Calu3 (cell line): ENCODE results near the gene CTIF. TPM values are rescaled to one million over a fixed set of nuclear protein-coding genes. Genes with fewer than 3 reads are reported as not detected.

ENCODE experiments used
- BruUV-seq: library from RNA; stranded (reverse); fragments of 400-500 nt; replicated peaks from 2 replicates; lab custom pipeline; 2021; lab: Mats Ljungman, UMichigan
- CTCF ChIA-PET: fragments of 300-600 bp; sonication (Branson Sonifier 250); formaldehyde crosslinking; loops from one replicate; lab custom pipeline; 2022; ENCODE audit warnings: antibody characterized with exemption; lab: Charles Lee
- DNase-seq: peaks from one replicate; pipeline ENCODE4 v3.0.0; 2022
- H3K27ac Mint-ChIP-seq: one replicate; pipeline ENCODE4 v1.8.0; 2022; ENCODE audit warnings: mixed read lengths; ENCODE audit not compliant: unreplicated experiment
- H3K27me3 Mint-ChIP-seq: one replicate; pipeline ENCODE4 v1.8.0; 2022; ENCODE audit warnings: mixed read lengths; ENCODE audit not compliant: unreplicated experiment
- H3K36me3 Mint-ChIP-seq: one replicate; pipeline ENCODE4 v1.8.0; 2022; ENCODE audit warnings: mild to moderate bottlenecking, moderate library complexity, mixed read lengths; ENCODE audit not compliant: insufficient read depth, unreplicated experiment
- H3K4me1 Mint-ChIP-seq: one replicate; pipeline ENCODE4 v1.8.0; 2022; ENCODE audit warnings: mild to moderate bottlenecking, low read depth, mixed read lengths; ENCODE audit not compliant: unreplicated experiment
- H3K4me3 Mint-ChIP-seq: one replicate; pipeline ENCODE4 v1.8.0; 2022; ENCODE audit warnings: mild to moderate bottlenecking, low read depth, moderate library complexity, mixed read lengths; ENCODE audit not compliant: unreplicated experiment
- H3K9me3 Mint-ChIP-seq: one replicate; pipeline ENCODE4 v1.8.0; 2022; ENCODE audit warnings: low read depth, mixed read lengths; ENCODE audit not compliant: unreplicated experiment
- CTCF ChIP-seq: fragments of 200-600 bp; IDR thresholded peaks from one replicate; pipeline ENCODE4 v1.8.0; 2022; ENCODE audit warnings: antibody characterized with exemption; ENCODE audit not compliant: unreplicated experiment
- intact Hi-C: fragments of 100-400 bp; cut with micrococcal nuclease; formaldehyde crosslinking; loops from one replicate; pipeline ENCODE4 v1.10.0; 2022; ENCODE audit not compliant: unreplicated experiment
- total RNA-seq: library from RNA; stranded (reverse); gene quantifications from 2 replicates; pipeline ENCODE4 v1.2.3, GENCODE V29; 2022

Gene CTIF
- total RNA-seq, 1 experiment from 2014 or later = 40.8 TPM

GRCh38 chr18:48884306-48884705 lies 345.5 kb downstream of the CTIF start:
- H3K36me3 Mint-ChIP-seq = no peaks in the 10 kb centered on the region
- CTCF ChIA-PET = no interaction called here
- no peak overlapping the region for H3K27ac Mint-ChIP-seq
- no peaks in the 10 kb centered on the region for H3K9me3 Mint-ChIP-seq
- no peak for DNase-seq
- H3K4me1 Mint-ChIP-seq = no peaks in the 10 kb centered on the region
- no peak overlapping the region for H3K4me3 Mint-ChIP-seq
- no TSS peak for BruUV-seq
- intact Hi-C loops = no loop called here
- no peak for TF ChIP-seq CTCF
- H3K27me3 Mint-ChIP-seq = no peaks in the 10 kb centered on the region

- no peak for TF ChIP-seq CTCF
- CTCF ChIA-PET = no interaction called here
- Mint-ChIP-seq H3K27ac (no peak overlapping the region), H3K4me1 (no peaks in the 10 kb centered on the region), H3K36me3 (no peaks in the 10 kb centered on the region), H3K9me3 (no peaks in the 10 kb centered on the region), H3K4me3 (no peak overlapping the region), H3K27me3 (no peaks in the 10 kb centered on the region)
- BruUV-seq = no TSS peak
- intact Hi-C loops = no loop called here
- no peak for DNase-seq
Observed at GRCh38 chr18:48884771-48885170, 345.9 kb downstream of the CTIF start.

GRCh38 chr18:48885266-48885923 lies 346.6 kb downstream of the CTIF start:
- Mint-ChIP-seq H3K27me3 (no peaks in the 10 kb centered on the region), H3K27ac (no peak overlapping the region), H3K36me3 (no peaks in the 10 kb centered on the region), H3K4me1 (no peaks in the 10 kb centered on the region), H3K9me3 (no peaks in the 10 kb centered on the region), H3K4me3 (no peak overlapping the region)
- no peak for DNase-seq
- BruUV-seq = no TSS peak
- no peak for TF ChIP-seq CTCF
- CTCF ChIA-PET = no interaction called here
- intact Hi-C loops = no loop called here

- no peaks in the 10 kb centered on the region for H3K27me3 Mint-ChIP-seq
- intact Hi-C loops = no loop called here
- no peak overlapping the region for H3K4me3 Mint-ChIP-seq
- H3K36me3 Mint-ChIP-seq = no peaks in the 10 kb centered on the region
- no peak for TF ChIP-seq CTCF
- CTCF ChIA-PET = no interaction called here
- H3K27ac Mint-ChIP-seq = no peak overlapping the region
- H3K9me3 Mint-ChIP-seq = no peaks in the 10 kb centered on the region
- H3K4me1 Mint-ChIP-seq = no peaks in the 10 kb centered on the region
- DNase-seq = no peak
- BruUV-seq = no TSS peak
Observed at GRCh38 chr18:48885924-48886400, 347.1 kb downstream of the CTIF start.
